ENCODE data around the gene SCOC. TPM values are rescaled to one million over a fixed set of nuclear protein-coding genes. Genes with fewer than 3 reads are reported as not detected.
A peak's percentile ranks its signal among the peaks of the same experiment; 100 is the strongest.

Gene SCOC
- total and polyA plus RNA-seq, 2 of the 13 experiments (the other 11 are each of a cell fraction or from before 2014, with no cell fraction given): 43.8 to 65.2 TPM

DNA sequence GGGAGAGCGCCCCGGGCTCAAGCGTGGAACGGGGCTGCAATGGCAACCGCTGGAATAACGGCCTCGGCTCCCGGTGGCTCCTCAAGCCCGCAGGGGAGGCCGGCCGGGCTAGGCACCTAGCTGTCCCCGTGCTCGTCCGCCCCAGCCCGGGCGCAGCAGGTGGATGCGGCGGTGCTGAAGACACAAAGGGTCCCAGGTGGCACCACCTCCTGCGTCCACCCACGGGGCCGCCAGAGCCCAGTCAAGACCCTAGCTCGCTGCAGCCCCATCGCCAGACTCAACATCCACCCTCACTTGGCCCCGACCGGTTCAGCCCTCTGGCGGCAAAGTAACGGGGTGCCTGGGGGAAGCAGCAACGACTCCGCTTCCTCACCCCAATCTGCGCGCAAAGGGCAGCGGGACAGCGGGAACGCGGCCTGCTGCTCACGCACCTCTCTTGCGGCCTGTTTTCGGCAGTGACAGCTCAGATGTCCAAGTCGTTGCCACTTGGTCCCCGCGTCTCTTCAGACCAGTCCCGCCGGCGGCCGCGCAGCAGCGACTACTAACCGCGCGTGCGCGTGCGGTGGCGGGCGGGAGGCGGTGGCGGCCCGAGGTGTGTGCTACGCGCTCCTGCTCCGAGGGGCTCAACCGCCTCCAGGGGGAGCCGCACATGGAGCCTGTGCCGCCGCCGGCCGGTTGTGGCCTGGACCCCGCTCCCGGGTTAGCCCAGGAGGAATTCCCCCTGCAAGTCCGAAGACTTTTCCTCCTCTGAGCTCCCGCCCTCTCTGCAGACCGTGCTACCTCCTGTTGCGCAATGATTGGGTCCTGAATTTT lies 53.9 kb downstream of the SCOC start, which contains the start of gene CLGN (continued):
- TF ChIP-seq, protein P1, sequence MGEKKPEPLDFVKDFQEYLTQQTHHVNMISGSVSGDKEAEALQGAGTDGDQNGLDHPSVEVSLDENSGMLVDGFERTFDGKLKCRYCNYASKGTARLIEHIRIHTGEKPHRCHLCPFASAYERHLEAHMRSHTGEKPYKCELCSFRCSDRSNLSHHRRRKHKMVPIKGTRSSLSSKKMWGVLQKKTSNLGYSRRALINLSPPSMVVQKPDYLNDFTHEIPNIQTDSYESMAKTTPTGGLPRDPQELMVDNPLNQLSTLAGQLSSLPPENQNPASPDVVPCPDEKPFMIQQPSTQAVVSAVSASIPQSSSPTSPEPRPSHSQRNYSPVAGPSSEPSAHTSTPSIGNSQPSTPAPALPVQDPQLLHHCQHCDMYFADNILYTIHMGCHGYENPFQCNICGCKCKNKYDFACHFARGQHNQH (CRISPR knock-in tag; IDR thresholded peaks at IDR 0.05): peak; percentile 10; the same call in 1 of the 2 replicates
- TF ChIP-seq ZNF180 (CRISPR knock-in tag; IDR thresholded peaks at IDR 0.05; ENCODE audit: borderline replicate concordance, low read depth): no peak
- TF ChIP-seq ZSCAN29 (CRISPR knock-in tag; conservative IDR thresholded peaks at IDR 0.05): peak; percentile 34; the same call in 1 of the 2 replicates
- TF ChIP-seq, protein P2, sequence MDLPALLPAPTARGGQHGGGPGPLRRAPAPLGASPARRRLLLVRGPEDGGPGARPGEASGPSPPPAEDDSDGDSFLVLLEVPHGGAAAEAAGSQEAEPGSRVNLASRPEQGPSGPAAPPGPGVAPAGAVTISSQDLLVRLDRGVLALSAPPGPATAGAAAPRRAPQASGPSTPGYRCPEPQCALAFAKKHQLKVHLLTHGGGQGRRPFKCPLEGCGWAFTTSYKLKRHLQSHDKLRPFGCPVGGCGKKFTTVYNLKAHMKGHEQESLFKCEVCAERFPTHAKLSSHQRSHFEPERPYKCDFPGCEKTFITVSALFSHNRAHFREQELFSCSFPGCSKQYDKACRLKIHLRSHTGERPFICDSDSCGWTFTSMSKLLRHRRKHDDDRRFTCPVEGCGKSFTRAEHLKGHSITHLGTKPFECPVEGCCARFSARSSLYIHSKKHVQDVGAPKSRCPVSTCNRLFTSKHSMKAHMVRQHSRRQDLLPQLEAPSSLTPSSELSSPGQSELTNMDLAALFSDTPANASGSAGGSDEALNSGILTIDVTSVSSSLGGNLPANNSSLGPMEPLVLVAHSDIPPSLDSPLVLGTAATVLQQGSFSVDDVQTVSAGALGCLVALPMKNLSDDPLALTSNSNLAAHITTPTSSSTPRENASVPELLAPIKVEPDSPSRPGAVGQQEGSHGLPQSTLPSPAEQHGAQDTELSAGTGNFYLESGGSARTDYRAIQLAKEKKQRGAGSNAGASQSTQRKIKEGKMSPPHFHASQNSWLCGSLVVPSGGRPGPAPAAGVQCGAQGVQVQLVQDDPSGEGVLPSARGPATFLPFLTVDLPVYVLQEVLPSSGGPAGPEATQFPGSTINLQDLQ (CRISPR knock-in tag; IDR thresholded peaks at IDR 0.05): peak; percentile 67; the same call in 1 of the 2 replicates
- peak; percentile 96; the same call in 1 of the 2 replicates for TF ChIP-seq ZNF224 (CRISPR knock-in tag; IDR thresholded peaks at IDR 0.05)
- TF ChIP-seq KMT2A (CRISPR knock-in tag; IDR thresholded peaks at IDR 0.05): peak; percentile 31
- peak; percentile 97 for TF ChIP-seq CEBPB (IDR thresholded peaks at IDR 0.05; ENCODE audit: borderline replicate concordance, low read depth, low read length)
- TF ChIP-seq ZNF563 (CRISPR knock-in tag; IDR thresholded peaks at IDR 0.05): peak; percentile 92
- peak; percentile 62; the same call in 1 of the 2 replicates for TF ChIP-seq MED1 (CRISPR knock-in tag; IDR thresholded peaks at IDR 0.05)
- no peak for TF ChIP-seq NONO (IDR thresholded peaks at IDR 0.05)
- TF ChIP-seq NONO (CRISPR knock-in tag; conservative IDR thresholded peaks at IDR 0.05): peak; percentile 56
- TF ChIP-seq, protein P3, sequence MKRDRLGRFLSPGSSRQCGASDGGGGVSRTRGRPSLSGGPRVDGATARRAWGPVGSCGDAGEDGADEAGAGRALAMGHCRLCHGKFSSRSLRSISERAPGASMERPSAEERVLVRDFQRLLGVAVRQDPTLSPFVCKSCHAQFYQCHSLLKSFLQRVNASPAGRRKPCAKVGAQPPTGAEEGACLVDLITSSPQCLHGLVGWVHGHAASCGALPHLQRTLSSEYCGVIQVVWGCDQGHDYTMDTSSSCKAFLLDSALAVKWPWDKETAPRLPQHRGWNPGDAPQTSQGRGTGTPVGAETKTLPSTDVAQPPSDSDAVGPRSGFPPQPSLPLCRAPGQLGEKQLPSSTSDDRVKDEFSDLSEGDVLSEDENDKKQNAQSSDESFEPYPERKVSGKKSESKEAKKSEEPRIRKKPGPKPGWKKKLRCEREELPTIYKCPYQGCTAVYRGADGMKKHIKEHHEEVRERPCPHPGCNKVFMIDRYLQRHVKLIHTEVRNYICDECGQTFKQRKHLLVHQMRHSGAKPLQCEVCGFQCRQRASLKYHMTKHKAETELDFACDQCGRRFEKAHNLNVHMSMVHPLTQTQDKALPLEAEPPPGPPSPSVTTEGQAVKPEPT (CRISPR knock-in tag; IDR thresholded peaks at IDR 0.05; ENCODE audit: low read depth): peak; percentile 71; the same call in 1 of the 2 replicates
- TF ChIP-seq ZSCAN9 (CRISPR knock-in tag; IDR thresholded peaks at IDR 0.05; ENCODE audit: borderline replicate concordance): no peak
- TF ChIP-seq KDM5A (IDR thresholded peaks at IDR 0.05; ENCODE audit: borderline replicate concordance, low read length): 0 out of 2 replicates have a peak, but pooled peaks have one; percentile 19
- TF ChIP-seq MYNN (CRISPR knock-in tag; IDR thresholded peaks at IDR 0.05; ENCODE audit: low read depth): no peak
- no peak for TF ChIP-seq ZNF3 (CRISPR knock-in tag; IDR thresholded peaks at IDR 0.05)
- TF ChIP-seq TCF12 (IDR thresholded peaks at IDR 0.05): no peak
- TF ChIP-seq TCF12 (CRISPR knock-in tag; IDR thresholded peaks at IDR 0.05): no peak
- peak; percentile 29; the same call in 1 of the 2 replicates for TF ChIP-seq ZNF674 (CRISPR knock-in tag; IDR thresholded peaks at IDR 0.05; ENCODE audit: low read depth)
- TF ChIP-seq TBL1XR1 (IDR thresholded peaks at IDR 0.05; ENCODE audit: borderline replicate concordance, low read length, partially characterized antibody): no peak
- TF ChIP-seq, protein P4, sequence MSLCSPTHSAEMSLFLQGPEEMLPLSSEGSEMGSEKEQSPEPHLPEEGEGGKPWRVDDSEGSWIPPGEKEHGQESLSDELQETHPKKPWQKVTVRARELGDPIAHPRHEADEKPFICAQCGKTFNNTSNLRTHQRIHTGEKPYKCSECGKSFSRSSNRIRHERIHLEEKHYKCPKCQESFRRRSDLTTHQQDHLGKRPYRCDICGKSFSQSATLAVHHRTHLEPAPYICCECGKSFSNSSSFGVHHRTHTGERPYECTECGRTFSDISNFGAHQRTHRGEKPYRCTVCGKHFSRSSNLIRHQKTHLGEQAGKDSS (CRISPR knock-in tag; IDR thresholded peaks at IDR 0.05; ENCODE audit: borderline replicate concordance, low read depth): peak; percentile 65; the same call in 1 of the 2 replicates
- peak; percentile 29; the same call in 1 of the 2 replicates for TF ChIP-seq PHF20 (CRISPR knock-in tag; IDR thresholded peaks at IDR 0.05)
- TF ChIP-seq ADNP (CRISPR knock-in tag; IDR thresholded peaks at IDR 0.05): no peak
